ENCODE measurements around the gene HRCT1. TPM values are rescaled to one million over a fixed set of nuclear protein-coding genes. Genes with fewer than 3 reads are reported as not detected.
"Not testable (repeated sequence)": the region's sequence is repeated elsewhere in the genome, so short reads cannot be mapped to it uniquely, and the experiment has no call there.

HRCT1 gene
- total RNA-seq, 1 donor from 2014 or later = not detected

GRCh38 chr9:35909687-35910612 lies 3.9 kb downstream of the HRCT1 start:
- no peaks in the 10 kb centered on the region for H3K9me3 Mint-ChIP-seq
- H3K27ac Mint-ChIP-seq = no peak overlapping the region
- H3K36me3 Mint-ChIP-seq = no peaks in the 10 kb centered on the region
- peaks cover 36% of the 10 kb centered on the region for H3K4me1 Mint-ChIP-seq (ENCODE audit: unreplicated experiment)
- no peak overlapping the region for H3K4me3 Mint-ChIP-seq
- no peak for TF ChIP-seq CTCF (conservative IDR thresholded peaks at IDR 0.05)
- DNase-seq (ENCODE audit: extremely low spot score, unreplicated experiment) = no peak
- H3K27me3 Mint-ChIP-seq = no peaks in the 10 kb centered on the region

- no peak overlapping the region for H3K4me3 Mint-ChIP-seq
- no peak for DNase-seq (ENCODE audit: extremely low spot score, unreplicated experiment)
- H3K36me3 Mint-ChIP-seq = no peaks in the 10 kb centered on the region
- no peaks in the 10 kb centered on the region for H3K9me3 Mint-ChIP-seq
- no peaks in the 10 kb centered on the region for H3K27me3 Mint-ChIP-seq
- H3K27ac Mint-ChIP-seq = peak overlapping the region; percentile 50
- H3K4me1 Mint-ChIP-seq (ENCODE audit: unreplicated experiment) = peaks cover 32% of the 10 kb centered on the region
- TF ChIP-seq CTCF (conservative IDR thresholded peaks at IDR 0.05) = peak; percentile 56
Measured at GRCh38 chr9:35910613-35911359, 4.8 kb downstream of the HRCT1 start.

GRCh38 chr9:35911690-35912089 lies 5.7 kb downstream of the HRCT1 start:
- no peaks in the 10 kb centered on the region for H3K36me3 Mint-ChIP-seq
- H3K9me3 Mint-ChIP-seq = no peaks in the 10 kb centered on the region
- H3K4me1 Mint-ChIP-seq (ENCODE audit: unreplicated experiment) = peaks cover 27% of the 10 kb centered on the region
- TF ChIP-seq CTCF (conservative IDR thresholded peaks at IDR 0.05) = no peak
- H3K4me3 Mint-ChIP-seq = no peak overlapping the region
- DNase-seq (ENCODE audit: extremely low spot score, unreplicated experiment) = no peak
- no peak overlapping the region for H3K27ac Mint-ChIP-seq
- H3K27me3 Mint-ChIP-seq = no peaks in the 10 kb centered on the region

DNA sequence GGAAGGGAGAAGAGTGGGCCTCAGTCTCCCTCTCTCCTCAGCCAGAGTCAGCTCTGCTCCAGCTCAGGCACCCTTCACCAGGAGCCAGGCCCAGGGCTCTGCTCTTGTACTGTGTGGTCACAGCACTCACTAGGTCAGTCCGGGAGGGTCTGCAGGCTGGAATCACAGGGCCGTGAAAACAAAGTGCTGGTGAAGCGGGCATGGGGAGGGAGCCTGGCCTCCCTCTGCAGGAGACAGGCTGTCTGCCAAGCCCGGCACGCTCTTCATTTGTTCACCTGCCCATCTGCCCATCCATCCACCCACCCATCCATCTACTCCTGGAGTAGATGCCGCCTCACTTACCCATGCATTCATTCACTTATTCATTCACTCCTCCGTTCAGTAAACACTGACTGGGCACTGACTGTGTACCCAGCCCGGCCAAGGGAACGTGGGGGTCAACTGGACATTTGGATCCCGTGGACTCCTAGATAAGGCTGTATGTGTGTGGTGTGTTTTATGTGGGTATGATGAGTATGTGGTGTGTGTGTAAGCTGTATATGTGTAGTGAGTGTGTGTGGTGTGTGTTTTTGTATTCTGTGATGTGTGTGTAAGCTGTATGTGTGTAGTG lies 6.9 kb downstream of the HRCT1 start:
- H3K4me3 Mint-ChIP-seq = no peak overlapping the region
- H3K4me1 Mint-ChIP-seq (ENCODE audit: unreplicated experiment) = peaks cover 17% of the 10 kb centered on the region
- H3K27ac Mint-ChIP-seq = no peak overlapping the region

DNA sequence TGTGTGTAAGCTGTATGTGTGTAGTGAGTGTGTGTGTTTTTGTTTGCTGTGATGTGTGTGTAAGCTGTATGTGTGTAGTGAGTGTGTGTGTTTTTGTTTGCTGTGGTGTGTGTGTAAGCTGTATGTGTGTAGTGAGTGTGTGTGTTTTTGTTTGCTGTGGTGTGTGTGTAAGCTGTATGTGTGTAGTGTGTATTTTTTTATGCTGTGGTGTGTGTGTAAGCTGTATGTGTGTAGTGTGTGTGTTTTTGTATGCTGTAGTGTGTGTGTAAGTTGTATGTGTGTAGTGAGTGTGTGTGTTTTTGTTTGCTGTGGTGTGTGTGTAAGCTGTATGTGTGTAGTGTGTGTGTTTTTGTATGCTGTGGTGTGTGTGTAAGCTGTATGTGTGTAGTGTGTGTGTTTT lies 7.4 kb downstream of the HRCT1 start:
- H3K36me3 Mint-ChIP-seq; H3K4me3 Mint-ChIP-seq; H3K9me3 Mint-ChIP-seq; H3K27ac Mint-ChIP-seq; H3K27me3 Mint-ChIP-seq; DNase-seq (ENCODE audit: extremely low spot score, unreplicated experiment): not testable (repeated sequence)
- H3K4me1 Mint-ChIP-seq (ENCODE audit: unreplicated experiment) = peaks cover 11% of the 10 kb centered on the region

More for the DNA sequence above, 6.9 kb downstream of the HRCT1 start:
- Mint-ChIP-seq H3K36me3 (no peaks in the 10 kb centered on the region), H3K9me3 (no peaks in the 10 kb centered on the region), H3K27me3 (no peaks in the 10 kb centered on the region)
- TF ChIP-seq CTCF (conservative IDR thresholded peaks at IDR 0.05) = no peak
- no peak for DNase-seq (ENCODE audit: extremely low spot score, unreplicated experiment)

Data from type B pancreatic cell (in vitro differentiated cells).